ENCODE data around the gene COL6A1. TPM values are rescaled to one million over a fixed set of nuclear protein-coding genes. Genes with fewer than 3 reads are reported as not detected.
"Not testable (repeated sequence)": the region's sequence is repeated elsewhere in the genome, so short reads cannot be mapped to it uniquely, and the experiment has no call there.

The COL6A1 gene
- total RNA-seq, 1 donor from 2014 or later = 41.6 TPM

DNA sequence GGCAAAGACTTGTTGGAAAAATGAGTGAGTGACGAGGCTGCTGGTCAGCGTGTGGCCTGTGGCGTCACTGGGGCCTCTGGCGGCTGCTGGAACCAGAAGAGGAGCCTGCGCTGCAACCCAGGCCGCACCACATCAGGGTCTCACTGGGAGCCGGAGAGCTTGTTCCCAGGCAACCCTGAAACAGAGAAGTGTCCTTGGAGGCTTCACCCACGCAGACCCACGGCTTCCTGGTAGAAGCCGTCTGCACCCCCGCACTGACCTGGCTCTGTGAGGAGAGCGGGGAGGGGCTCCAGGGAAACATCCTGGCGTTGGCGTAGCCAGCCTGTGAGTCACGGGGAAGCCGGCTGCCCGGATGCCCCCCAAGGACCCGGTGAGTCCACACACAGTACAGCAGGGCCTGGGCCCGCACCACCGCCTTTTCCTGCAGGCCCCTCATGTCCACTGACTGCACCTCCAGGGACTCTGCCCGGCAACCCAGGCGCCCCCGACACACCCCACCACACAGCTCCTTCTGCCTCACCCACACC is 57.4 kb downstream of the COL6A1 start:
- FAIRE-seq (no peak), DNase-seq (ENCODE audit: low spot score in 2 of 2) (peak in 1 of 2 donors; percentile 40)

DNA sequence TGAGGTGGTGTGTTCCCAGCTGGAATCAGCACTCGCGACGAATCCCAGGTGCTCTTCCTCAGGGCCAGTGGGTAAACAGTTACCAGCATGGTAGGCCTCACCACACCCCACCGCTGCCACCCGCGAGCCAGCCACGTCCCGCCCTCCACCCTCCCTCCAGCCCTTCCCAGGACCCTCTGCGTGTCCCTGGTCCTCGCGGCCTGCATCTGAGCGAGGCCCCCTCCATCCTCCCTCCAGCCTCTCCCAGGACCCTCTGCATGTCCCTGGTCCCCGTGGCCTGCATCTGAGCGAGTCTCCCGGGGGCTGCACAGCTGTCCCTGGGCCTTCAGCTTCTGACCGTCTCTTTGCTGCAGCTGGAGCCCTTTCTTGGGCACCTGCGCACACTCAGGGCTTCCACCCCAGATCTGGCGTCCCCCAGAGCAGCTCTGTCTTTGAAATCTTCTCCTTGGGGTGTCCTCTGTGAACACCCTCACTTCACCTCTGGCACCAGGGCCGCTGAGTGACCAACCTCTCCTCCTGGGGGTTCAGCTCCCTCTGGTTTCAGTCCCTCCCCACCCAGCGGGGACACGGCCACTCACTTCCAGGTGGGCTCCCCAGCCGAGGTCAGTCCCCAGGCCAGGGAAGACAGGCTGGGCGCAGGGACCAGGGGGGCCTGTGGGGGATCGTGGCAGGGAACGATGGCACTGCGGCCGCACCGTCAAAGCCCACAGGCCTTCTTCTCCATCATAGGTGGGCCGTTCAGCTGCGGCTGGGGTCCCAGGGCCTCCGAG is 58.5 kb downstream of the COL6A1 start:
- FAIRE-seq = no peak
- DNase-seq (ENCODE audit: low spot score in 2 of 2) = no peak

DNA sequence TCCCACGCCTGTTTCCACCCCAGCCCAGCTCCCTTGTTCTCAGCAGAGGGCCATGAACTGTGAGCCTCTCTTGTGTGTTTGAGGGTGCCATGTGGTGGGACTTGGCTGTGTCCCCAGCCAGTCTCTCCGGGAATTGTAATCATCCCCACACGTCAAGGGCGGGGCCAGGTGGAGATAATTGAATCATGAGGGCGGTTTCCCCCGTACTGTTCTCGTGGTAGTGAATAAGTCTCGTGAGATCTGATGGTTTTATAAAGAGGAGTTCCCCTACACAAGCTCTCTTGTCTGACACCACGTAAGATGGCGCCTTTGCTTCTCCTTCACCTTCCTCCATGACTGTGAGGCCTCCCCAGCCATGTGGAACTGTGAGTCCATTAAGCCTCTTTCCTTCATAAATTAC is 59.1 kb downstream of the COL6A1 start:
- FAIRE-seq (no peak), DNase-seq (ENCODE audit: low spot score in 2 of 2) (no peak)

DNA sequence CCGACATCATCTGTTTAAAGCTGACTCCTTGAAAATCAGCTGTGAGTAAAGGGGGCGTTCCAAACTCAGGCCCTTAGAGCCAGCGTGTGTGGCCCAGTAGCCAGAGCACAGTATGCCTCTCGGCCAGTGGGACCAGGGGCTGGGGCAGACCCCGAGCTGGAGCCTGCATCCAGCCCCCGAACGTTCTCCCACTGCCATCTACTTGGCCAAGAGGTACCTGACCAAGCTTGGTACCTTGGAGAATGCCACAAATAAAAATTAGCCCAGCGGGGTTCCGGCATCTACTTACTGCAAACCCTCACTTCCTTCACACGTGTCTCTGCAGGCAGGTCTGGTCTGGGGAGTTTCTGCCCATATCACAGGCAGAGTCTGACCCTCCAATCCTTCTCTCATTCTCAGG is 59.6 kb downstream of the COL6A1 start:
- FAIRE-seq (no peak), DNase-seq (ENCODE audit: low spot score in 2 of 2) (no peak)

DNA sequence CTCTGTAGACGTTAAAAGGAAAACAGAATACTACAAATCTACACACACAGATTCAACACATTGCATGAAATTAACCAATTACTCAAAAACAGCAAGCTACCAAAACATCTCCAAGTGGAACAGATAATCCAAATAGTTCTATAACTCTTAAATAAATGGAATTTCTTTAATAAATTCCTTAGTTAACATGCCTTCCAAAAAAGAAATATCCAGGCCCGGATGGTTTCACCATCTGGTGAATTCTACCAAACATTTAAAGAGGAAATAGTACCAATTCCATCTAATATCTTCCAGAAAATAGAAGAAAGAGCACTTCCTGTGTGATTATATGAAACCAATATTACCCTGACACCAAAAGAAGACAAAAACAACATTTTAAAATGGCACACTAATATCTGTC is 63.6 kb downstream of the COL6A1 start:
- DNase-seq (ENCODE audit: low spot score in 2 of 2) (no peak), FAIRE-seq (no peak)

DNA sequence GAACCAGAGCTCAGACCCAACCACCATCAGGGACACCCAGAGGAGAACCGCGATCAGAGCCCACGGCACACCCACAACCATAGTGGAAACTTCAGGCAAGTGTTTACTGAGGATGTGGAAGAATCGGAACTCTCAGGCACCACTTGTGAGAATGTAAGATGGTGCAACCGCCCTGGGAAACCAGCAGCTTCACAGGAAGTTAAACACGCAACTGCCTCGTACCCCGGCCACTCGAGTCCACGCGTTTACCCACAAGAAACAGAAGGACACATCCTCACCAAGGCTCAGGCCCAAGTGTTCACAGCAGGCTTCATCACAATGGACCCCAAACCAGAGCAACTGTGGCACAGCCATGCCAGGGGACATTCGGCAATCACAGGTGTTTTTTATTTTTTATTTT is 64.9 kb downstream of the COL6A1 start:
- FAIRE-seq = no peak

DNA sequence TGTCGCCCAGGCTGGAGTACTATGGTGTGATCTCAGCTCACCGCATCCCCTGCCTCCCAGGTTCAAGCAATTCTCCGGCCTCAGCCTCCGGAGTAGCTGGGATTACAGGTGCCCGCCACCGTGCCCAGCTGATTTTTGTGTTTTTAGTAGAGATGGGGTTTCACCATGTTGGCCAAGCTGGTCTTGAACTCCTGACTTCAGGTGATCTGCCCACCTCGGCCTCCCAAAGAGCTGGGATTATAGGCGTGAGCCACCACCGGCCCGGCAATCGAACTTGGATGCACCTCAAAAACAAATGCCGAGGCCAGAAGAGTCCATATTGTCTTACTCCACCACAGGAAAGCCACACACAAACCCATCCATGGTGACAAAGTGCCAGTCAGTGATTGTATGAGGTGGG is 65.3 kb downstream of the COL6A1 start:
- DNase-seq (ENCODE audit: low spot score in 2 of 2); FAIRE-seq: not testable (repeated sequence)

More for the DNA sequence above, 64.9 kb downstream of the COL6A1 start:
- no peak for DNase-seq (ENCODE audit: low spot score in 2 of 2)

DNA sequence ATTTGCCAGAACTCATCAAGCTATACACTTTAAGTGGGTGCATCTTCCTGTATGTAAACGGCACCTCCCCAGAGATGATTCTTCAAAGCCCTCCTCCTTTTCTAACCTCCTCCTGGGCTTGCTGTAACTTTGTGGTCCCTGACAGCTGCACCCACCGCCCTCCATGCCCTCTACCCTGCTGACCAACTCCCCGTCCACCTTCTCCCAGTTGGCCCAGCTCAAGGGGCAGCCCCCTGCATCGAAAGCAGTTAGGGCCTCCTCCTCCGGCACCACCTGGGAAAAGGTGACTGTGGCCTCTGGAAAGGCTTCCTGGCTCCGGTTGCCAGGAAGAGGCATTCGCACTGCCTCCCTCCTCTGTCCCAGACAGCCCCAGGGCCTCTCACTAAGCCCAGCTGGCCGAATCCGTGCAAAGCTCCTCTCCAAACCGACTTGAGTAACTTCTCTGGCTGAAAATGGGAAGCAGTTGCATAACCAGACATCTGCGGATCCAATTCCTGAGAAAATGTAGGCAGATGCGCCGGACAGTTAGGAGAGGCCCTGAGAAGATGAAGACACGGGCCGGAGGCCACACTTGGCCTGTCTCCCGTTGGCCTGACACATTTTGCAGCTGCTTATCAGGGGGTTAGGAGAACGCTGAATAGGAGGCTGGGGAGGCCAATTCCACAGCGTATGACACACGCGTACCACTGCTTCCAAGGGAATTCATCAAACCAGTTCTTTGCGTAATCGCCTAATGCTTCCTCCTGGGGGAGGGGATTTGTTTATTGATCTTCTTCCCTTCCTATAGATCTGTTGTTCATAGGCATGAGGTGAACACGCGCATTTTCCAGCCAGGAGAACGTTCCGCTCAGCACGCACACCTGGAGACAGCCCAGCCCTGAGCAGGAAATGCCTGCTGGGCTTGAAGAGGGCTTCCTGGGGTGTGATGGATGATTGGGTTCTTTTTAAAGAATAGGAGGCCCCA is 67.6 kb downstream of the COL6A1 start:
- no peak for FAIRE-seq
- no peak for DNase-seq (ENCODE audit: low spot score in 2 of 2)

DNA sequence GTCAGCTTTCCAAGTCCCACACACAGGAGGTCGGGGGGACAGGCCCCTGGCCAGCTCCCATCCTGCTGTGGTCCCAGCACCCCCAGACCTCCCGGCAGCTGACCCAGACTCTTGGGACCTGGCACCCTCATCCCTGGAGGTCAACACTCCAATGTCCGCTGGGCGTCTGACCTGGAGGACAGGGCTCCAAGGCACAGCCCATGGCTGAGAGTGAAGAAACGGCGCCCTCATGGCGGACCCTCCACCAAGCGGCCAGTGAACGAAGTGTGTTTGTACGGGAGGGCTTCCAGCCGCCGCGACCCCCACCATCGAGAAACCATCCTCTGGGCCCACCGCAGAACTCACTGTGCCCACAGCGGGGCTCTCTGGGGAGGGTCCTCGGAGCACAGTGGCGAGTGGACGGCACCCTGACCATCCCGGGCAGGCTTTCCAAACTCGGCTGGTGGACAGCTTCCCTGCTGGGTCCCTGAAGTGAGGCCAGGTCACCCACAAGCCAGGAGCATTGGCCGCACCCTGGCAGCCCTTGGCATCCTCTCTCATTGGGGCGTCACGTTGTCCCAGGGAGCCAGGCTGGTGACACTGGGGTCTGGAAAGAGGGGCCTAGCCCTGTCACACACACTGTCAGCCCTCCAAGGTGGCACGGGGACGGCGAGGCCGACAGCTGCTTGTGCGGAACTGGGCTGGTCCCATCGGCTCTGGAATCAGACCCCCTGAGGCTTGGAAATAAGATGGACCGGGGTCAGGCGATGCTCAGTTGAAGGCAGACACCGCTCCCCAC is 68.5 kb downstream of the COL6A1 start:
- DNase-seq (ENCODE audit: low spot score in 2 of 2) (no peak), FAIRE-seq (no peak)

DNA sequence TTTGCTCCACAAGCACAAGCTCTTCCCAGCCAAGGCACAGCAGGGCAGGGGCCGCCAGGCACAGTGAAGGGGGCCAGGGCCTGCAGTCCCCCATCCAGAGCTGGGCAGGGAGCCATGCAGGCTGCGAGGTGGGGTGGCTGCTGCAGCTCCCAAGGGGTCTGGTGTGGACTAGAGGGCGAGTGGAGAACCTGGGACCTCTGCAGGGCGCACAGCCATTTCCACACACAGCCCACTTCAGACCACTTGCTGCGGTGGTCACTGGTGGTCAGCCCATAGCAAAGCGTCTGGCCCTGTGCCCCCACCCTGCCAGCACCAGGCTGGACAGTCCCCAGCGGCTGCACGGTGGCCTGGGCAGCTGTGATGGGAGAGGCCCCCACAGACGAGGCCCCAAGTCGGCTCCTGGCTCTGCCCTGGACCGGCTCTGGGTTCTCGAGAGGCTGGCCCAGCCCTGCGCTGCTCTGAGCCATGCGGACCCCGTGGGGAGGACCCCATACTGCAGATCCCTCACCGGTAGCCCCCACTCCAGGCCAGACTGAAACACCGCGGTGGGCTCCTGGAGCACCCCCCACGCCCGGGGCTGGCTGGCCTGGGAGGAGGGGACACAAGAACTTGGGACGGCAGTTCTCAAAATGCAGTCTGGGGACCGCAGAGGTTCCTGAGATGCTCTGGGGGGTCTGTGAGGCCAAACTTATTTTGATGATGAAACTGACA is 69.3 kb downstream of the COL6A1 start:
- FAIRE-seq (no peak), DNase-seq (ENCODE audit: low spot score in 2 of 2) (no peak)

DNA sequence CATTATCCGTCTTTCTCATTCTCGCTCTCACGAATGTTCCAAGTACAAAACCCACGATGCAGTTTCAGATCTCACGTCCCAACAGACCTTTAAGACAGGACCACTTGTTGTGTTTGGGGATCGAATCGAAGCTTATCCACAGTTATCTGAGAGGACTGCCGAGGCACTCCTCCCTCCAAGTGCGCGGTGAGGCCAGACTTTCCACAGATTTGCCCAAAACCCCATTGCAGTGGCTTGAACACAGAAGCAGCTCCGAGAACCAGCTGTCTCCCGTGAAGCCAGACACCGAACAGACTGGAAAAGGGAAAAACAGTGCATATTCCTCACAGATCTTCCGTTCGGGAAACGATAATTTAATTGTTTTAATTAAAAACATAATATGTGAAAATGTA is 69.8 kb downstream of the COL6A1 start:
- DNase-seq (ENCODE audit: low spot score in 2 of 2) = no peak
- FAIRE-seq = no peak

DNA sequence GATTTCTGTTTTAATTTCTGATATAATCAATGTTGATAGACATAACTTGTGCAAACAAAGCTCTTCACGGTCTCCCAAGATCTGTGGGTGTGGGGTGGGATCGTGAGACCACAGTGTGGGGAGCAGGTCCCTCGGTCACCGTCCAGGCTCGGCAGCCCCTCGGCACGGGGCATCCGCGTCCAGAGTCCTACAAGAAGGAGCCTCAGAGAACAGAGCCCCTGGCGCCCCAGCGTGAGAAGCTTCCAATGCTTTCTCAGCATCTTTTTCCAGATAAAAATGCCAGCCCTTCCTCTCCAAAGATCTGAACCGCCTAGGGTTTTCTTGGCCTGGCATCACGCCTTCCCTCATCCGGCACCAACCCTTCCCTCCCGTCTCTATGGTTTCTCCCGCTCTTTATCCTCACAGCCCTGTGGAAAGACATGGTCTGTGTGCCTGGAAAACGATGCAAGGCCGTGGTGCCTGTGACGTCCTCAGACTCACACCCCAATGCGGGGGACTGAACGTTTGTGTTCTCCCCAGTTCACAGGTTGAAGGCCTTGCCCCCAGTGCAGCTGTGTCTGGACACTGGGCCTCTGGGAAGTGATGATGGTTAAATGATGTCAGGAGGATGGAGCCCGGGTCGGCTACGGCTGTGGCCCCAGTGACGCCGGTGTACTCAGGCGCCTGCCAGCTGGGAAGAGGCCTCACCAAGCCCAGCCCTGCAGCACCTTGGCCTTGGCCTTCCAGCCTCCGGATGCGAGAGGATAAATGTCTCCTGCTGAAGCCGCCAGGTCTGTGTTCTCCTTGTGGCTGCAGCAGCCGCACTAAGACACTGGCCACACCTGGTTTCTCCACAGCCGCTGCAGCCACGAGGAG is 70.5 kb downstream of the COL6A1 start:
- DNase-seq (ENCODE audit: low spot score in 2 of 2) (no peak), FAIRE-seq (no peak)

DNA sequence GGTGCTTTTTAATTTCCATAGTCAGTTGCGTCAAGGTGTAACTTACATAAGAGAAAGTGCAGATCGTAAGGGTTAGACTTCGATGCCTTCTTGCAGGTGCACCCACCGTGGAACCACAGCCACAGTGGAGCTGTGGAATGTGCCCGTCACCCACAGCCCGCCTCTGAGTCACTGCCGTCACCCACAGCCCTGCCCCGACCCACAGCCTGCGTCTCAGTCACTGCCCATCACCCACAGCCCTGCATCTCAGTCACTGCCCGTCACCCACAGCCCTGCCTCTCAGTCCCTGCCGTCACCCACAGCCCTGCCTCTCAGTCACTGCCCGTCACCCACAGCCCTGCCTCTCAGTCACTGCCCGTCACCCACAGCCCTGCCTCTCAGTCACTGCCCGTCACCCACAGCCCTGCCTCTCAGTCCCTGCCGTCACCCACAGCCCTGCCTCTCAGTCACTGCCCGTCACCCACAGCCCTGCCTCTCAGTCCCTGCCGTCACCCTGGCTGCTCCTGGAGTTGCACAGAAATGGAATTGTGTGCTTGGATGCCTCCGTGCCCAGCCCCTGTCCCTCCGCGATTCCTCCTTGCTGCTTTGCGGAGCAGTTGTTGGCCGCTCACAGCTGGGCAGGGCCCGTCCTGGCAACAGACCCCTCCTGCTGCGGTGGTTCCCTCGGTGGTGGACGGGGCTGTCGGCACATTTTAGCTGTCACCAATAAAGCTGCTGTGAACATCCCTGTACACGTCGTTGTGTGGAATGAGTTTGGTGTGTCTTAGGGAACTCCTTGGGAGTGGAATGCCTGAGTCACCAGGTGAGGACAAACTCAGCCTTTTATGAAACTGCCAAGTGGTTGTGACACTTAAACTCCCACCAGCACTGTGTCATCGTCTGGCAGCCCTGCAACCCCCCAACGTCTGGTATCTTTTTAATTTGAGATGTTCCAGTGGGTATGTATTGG is 71.4 kb downstream of the COL6A1 start:
- FAIRE-seq = no peak
- no peak for DNase-seq (ENCODE audit: low spot score in 2 of 2)

DNA sequence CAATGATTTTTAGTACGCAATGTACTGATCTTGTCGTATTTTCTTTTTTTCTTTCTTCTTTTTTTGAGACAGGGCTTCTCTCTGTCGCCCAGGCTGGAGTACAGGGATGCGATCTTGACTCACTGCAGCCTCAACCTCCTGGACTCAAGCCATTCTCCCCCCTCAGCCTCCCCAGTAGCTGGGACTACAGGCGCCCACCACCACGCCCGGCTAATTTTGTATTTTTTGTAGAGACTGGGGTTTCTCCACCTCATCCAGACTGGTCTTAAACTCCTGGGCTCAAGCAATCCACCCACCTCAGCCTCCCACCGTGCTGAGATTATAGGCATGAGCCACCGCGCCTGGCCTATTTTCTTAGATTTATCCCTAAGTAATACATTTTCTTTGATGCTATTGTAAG is 72.5 kb downstream of the COL6A1 start:
- FAIRE-seq (no peak), DNase-seq (ENCODE audit: low spot score in 2 of 2) (no peak)

DNA sequence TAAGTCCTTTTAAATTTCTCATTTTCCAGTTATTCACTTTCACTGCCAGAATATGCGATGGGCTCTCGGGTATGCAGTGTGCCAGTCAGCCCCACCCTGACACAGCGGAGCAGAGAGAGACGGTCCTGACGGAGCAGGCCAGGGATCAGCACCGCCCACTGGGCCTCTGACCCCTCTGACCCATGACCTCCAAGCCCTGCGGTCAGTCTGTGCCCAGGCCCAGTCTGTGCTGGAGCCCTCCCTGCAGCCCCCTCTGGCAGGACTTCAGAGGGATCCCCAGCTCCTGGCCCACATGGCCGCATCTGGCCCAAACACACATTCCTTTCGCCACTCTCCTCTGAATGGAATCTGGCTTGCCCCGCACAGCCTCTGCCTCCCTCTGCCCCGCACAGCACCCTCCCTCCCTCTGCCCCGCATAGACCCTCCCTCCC is 72.9 kb downstream of the COL6A1 start:
- DNase-seq (ENCODE audit: low spot score in 2 of 2) = no peak
- no peak for FAIRE-seq
